Activated CD4-positive, CD25-positive, alpha-beta regulatory T cell treated with anti-CD3 and anti-CD28 coated beads, Interleukin-2, amount 50 U/mL, for 16 hours (primary cell): ENCODE measurements around the gene BTN3A1.
"Not testable (repeated sequence)": the region's sequence is repeated elsewhere in the genome, so short reads cannot be mapped to it uniquely, and the experiment has no call there.

Experiments used
- DNase-seq: peaks from one replicate; pipeline ENCODE4 v3.0.0-alpha.2; 2020; ENCODE audit warnings: low read depth, low spot score

The BTN3A1 gene

GRCh38 chr6:26414281-26414680, 12.2 kb downstream of the BTN3A1 start:
- DNase-seq, result no peak

DNA sequence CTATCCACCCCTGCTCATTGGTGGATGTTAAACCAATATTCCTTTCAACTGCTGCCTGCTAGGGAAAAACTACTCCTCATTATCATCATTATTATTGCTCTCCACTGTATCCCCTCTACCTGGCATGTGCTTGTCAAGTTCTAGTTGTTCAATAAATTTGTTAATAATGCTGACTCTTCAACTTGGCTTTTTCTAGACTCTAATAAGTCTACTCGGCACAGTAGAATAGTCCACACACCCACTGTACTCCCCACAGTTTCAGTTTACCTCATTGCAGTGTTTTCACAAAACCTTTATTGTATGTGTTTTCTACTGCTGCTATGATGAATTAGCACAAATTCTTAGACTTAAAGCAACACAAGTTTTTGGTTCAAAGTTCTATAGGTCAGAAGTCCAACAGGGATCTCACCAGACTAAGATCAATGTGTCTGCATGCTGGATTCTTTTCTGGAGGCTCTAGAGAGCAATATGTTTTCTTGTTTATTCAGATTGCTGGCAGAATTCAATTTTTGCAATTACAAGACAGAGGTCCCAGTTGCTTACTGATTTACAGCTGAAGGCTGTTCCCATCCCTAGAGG, 13.1 kb downstream of the BTN3A1 start:
- no peak for DNase-seq

GRCh38 chr6:26415791-26416190, 13.7 kb downstream of the BTN3A1 start:
- no peak for DNase-seq

DNA sequence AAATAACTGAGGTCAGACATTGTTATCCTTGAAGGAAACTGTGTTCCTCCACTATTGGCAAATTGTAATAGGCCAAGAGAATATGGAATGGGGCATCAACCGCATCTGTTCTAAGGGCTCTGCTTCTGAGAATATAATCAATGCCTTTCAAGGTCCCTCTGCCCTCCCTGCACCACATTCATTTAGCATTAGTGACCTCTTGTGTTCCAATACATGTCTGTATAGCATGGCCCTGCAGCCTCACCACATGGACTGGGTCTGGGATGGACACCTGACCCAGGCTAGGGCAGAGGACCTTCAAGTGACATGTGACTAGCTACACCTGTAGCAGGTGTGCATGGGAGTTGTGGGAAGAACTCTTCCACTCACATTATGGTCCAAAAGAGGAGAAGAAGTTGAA, 14.2 kb downstream of the BTN3A1 start:
- DNase-seq, result no peak

DNA sequence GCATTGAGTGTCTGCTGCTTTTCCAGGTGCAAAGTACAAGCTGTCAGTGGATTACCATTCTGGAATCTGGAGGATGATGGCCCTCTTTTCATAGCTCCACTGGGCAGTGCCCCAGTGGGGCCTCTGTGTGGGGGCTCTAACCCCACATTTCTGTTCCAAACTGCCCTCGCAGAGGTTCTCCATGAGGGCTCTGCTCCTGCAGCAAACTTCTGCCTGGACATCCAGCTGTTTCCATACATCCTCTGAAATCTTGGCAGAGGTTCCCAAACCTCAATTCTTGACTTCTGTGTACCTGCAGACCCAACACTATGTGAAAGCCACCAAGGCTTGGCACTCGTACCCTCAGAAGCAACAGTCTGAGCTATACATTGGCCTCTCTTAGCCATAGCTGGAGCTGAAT, 16.0 kb downstream of the BTN3A1 start:
- DNase-seq, result not testable (repeated sequence)

DNA sequence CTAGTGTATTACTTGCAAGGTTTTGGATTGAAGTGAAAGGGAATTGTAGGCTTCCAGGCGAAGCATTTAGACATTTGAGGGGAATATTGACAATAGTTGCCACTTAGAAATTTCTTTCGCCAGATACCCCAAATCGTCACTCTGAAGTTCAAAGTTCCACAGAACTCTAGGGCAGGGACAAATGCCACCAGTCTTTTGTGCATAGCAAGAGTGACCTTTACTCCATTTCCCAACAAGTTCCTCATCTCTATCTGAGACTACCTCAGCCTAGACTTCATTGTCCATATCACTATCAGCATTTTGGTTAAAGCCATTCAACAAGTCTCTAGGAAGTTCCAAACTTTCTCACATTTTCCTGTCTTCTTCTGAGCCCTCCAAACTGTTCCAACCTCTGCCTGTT, 16.7 kb downstream of the BTN3A1 start:
- not testable (repeated sequence) for DNase-seq

- no peak for DNase-seq
Observed at GRCh38 chr6:26420688-26421171, 18.7 kb downstream of the BTN3A1 start.

- peak; percentile 10 for DNase-seq
Observed at GRCh38 chr6:26421259-26422144, 19.4 kb downstream of the BTN3A1 start.

DNA sequence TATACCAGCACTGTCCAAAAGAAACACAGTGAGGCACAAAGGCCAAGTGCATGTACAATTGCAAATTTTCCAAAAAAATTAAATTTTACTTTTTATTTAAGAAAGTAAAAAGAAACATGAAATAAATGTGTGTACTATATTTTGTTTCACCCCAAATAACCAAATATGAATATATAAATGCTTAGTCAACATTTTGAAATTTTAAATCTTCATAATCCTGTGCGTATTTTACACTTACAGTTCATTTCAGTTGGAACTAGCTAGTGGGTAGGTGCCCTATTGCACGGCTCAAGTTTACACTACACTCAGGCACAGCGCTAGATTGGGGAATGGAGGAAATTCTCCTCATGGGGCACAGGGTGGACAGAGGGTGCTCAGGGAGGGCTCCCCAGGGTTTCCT, 20.3 kb downstream of the BTN3A1 start:
- DNase-seq, result no peak

GRCh38 chr6:26426691-26427450, 24.8 kb downstream of the BTN3A1 start:
- DNase-seq, result no peak

- DNase-seq, result no peak
Observed at GRCh38 chr6:26427451-26427809, 25.4 kb downstream of the BTN3A1 start.

DNA sequence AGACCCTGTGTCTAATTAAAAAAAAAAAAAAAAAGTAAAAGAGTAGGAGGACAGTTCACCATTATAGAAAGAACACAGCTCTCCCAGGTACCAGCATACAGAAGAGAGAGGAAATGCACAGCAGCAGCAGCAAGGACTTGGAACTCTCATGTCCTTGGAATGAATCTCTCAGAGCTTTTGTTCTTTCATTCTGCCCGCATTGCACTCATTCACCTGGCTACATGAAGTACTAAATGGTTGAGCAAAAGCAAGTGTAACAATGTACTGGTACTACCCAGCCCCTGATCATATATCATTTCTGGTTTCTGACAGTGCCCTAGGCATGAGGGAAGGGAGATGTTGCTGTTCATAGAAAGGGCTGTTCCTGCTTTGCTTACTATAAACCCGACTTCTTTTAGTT, 26.1 kb downstream of the BTN3A1 start:
- DNase-seq, result no peak

GRCh38 chr6:26430787-26431186, 28.7 kb downstream of the BTN3A1 start:
- no peak for DNase-seq

GRCh38 chr6:26431258-26432172, 29.4 kb downstream of the BTN3A1 start:
- no peak for DNase-seq

- no peak for DNase-seq
Observed at GRCh38 chr6:26432627-26433201, 30.6 kb downstream of the BTN3A1 start.

DNA sequence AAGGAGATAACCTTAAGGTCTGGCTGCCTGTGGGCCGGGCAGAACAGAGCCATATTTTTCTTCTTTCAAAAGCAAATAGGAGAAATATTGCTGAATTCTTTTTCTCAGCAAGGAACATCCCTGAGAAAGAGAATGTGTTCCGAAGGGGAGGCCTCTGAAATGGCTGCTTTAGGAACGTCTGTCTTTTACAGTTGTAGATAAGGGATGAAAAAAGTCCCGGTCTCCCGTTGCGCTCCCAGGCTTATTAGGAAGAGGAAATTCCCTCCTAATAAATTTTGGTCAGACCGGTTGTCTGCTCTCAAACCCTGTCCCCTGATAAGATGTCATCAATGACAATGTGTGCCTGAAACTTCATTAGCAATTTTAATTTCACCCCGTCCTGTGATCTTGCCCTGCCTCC, 31.6 kb downstream of the BTN3A1 start:
- DNase-seq, result not testable (repeated sequence)

DNA sequence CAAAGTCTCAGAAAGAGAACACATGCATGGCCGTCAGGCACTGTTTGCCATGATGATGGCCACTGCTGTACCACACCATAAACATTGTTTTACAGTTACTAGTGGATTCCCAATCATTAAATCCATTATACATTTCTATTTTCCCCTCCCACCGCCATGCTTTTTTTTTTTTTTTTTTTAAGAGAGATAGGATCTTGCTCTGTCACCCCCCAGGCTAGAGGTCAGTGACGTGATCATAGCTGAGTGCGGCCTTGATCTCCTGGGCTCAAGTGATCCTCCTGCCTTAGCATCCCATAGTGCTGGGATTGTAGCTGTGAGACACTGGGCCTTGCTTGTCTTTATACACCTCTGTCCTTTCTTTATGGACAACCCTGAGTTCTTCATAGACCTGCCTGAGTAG, 33.9 kb downstream of the BTN3A1 start:
- no peak for DNase-seq

DNA sequence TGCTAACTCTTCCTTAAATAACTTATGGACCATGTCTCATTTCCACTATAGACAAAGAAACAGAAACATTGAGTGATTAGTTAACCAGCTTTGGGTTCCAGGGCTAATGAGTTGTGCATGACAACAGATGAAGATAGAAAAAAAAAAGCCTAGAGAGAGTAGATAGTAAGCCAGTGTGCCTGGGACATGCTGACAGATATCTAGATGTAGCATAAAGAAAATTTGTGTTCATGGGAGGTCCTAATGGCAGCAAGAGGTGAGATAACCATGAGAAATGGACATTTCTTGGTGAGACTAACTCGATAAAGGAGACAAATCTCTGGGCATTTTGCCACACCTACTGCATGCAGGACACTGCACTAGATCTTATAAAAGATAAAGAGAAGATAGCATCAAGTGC, 35.5 kb downstream of the BTN3A1 start:
- no peak for DNase-seq

GRCh38 chr6:26438000-26438399, 35.9 kb downstream of the BTN3A1 start:
- DNase-seq, result no peak

DNA sequence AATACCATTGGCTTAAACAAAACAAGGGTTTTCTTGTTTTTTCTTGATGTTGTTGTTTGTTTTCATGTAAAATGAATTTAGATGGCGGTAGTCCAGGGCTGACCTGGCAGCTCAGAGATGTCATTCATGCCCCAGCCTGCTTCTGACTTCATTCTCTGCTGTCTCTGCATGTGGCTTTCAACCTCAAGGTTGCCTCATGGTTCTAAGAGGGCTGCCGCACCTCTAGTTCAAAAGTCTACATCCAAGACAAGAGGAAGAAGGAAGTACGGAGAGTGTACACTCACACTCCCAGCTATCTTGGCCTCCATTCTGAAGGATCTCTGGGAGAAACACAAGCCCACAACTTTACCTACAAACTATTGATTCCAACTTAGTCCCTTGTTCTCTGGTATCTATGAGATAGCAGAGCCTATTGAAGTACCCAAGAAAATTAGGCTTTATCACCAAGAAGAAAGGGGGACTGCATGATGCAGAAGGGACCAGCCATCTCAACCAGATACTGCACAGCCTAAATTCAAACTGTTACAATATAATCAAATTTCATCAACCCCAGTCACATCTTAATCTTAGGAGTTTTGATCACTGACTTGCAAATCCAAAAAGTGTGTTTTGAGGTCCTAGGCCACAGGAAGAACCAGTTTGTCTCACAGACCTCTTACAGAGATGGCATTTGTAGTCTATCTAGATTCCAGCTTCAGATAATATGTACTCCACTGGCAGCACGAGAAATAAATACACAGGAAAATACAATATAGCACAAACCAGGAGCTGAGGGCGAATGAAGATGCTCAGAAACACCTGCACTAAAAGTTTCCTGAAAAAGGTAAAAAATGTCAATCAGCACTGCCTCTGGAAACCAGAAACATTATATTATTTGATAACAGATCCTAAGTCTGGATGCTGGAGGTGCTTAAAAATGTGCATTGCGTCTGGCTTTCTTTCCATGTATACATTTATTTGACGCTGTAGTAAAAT, 37.4 kb downstream of the BTN3A1 start:
- no peak for DNase-seq
